GM23248 (cell line): ENCODE results near the gene FAM219A.

Source experiments
- EZH2 ChIP-seq: fragments of 200-600 bp; sonication (generic); IDR thresholded peaks from 2 replicates; pipeline ENCODE4 v1.6.1; 2018; ENCODE audit warnings: antibody characterized with exemption, mild to moderate bottlenecking; ENCODE audit not compliant: insufficient read depth, poor library complexity, severe bottlenecking
- EZH2phosphoT487 ChIP-seq: fragments of 200-600 bp; sonication (generic); IDR thresholded peaks from 2 replicates; pipeline ENCODE4 v1.6.1; 2018; ENCODE audit warnings: antibody characterized with exemption, moderate library complexity, mild to moderate bottlenecking, low read depth; ENCODE audit not compliant: insufficient read depth

- TF ChIP-seq EZH2 (no peak), EZH2phosphoT487 (no peak)
These were observed 58.6 kb downstream of the FAM219A start for GRCh38 chr9:34399729-34400128.
